NCI-H146 (cell line): ENCODE results near the gene CCDC92B.
"Not testable (repeated sequence)": the region's sequence is repeated elsewhere in the genome, so short reads cannot be mapped to it uniquely, and the experiment has no call there.

Experiments
- DNase-seq: peaks from one replicate; lab custom pipeline; 2025; lab: John Stamatoyannopoulos, UW

CCDC92B gene

GRCh38 chr17:2703606-2704005 lies 45.8 kb downstream of the CCDC92B start:
- DNase-seq: no peak

- DNase-seq: no peak
These were observed 46.3 kb downstream of the CCDC92B start for GRCh38 chr17:2703181-2703580.

GRCh38 chr17:2701996-2702741 lies 47.3 kb downstream of the CCDC92B start:
- no peak for DNase-seq

GRCh38 chr17:2701161-2701995 lies 48.1 kb downstream of the CCDC92B start:
- no peak for DNase-seq

GRCh38 chr17:2700491-2701141 lies 48.8 kb downstream of the CCDC92B start:
- DNase-seq: no peak

GRCh38 chr17:2700030-2700490 lies 49.4 kb downstream of the CCDC92B start:
- no peak for DNase-seq

- DNase-seq: not testable (repeated sequence)
These were observed 50.1 kb downstream of the CCDC92B start for GRCh38 chr17:2699216-2699805.

- DNase-seq: no peak
These were observed 51.8 kb downstream of the CCDC92B start for GRCh38 chr17:2697611-2698162.

- no peak for DNase-seq
These were observed 53.3 kb downstream of the CCDC92B start for GRCh38 chr17:2695961-2696760.

- no peak for DNase-seq
These were observed 54.0 kb downstream of the CCDC92B start for GRCh38 chr17:2695243-2695960.

GRCh38 chr17:2694381-2695242 lies 54.8 kb downstream of the CCDC92B start:
- DNase-seq: no peak

GRCh38 chr17:2693561-2694380 lies 55.7 kb downstream of the CCDC92B start:
- no peak for DNase-seq

GRCh38 chr17:2692781-2693135 lies 56.7 kb downstream of the CCDC92B start:
- no peak for DNase-seq

GRCh38 chr17:2691965-2692780 lies 57.3 kb downstream of the CCDC92B start:
- no peak for DNase-seq

GRCh38 chr17:2691069-2691871 lies 58.2 kb downstream of the CCDC92B start:
- no peak for DNase-seq

GRCh38 chr17:2690165-2691068 lies 59.0 kb downstream of the CCDC92B start:
- DNase-seq: no peak
